RKO (cell line): ENCODE results near the gene ATF6B.
"Not testable (repeated sequence)": the region's sequence is repeated elsewhere in the genome, so short reads cannot be mapped to it uniquely, and the experiment has no call there.

Experiments
- DNase-seq: peaks from one replicate; pipeline ENCODE4 v3.0.0-alpha.2; 2016; ENCODE audit warnings: low spot score

Gene ATF6B

DNA sequence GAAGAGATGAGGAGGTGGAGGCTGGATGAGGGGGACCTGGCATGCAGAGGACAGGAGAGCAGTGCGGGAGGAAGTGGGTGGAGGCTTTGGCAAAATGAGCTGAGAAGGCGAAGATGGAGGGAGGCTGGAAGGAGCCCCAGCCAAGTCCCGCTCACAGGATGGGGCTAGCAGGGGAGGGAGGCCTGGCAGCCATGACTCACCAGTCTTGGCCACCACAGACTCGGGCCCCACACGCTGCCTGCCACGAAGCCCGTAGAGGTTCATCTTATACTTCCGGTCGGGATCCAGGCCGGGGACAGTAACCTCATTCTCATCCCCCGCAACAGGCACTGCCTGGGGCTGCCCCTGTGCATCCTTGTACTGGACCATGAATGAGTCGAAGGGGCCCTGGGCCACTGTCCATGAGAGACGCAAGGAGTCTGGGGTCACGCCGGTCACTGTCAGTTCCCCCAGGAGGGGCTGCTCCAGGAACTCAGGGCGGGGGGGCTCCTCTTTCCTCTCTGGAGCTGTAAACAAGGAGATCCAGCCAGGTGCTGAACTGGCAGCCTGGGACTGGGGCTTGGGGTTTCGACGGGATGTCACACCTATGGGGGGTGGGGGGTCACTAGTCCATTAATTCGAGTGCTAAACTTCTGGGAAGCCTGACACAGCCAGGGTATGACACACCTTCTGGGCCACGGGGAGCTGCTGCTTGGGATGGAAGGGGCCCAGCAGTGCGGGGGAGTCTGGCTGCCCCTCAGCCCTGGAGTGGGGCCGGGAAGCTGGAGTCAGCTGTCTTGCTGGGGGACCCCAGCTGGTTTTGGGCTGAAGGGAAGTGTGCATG is 46.7 kb downstream of the ATF6B start:
- DNase-seq: peak; percentile 48

DNA sequence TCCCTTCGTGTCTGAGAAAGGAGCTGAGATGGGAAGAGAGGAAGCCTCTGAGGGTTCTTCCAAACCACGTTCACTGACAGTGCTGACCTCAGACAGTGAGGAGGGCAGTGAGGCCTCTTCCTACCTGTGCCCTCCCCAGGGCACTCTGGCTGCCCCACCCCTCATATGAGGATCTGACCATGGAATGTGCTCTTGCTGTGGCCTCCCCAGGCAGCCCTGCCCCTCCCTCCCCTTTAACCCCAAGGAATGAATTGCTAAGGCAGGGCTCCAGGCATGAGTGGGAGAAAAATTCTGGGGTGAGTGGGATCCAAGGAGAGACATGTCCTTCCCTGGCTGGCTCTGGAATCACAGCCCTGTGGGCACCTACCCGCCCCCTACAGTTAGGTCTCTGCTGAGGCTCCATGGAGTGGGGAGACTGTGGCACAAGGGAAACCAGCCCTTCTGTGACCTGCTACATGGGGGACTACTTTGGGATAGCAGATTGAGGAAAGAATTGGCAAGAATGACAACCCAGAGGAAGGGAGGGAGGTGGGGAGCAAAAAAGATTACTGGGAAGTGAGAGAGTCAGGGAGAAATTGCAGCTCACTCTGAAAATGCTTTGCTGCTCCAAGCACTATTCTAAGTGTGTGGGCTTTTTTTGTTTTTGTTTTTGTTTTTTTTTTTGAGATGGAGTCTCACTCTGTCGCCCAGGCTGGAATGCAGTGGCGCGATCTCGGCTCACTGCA is 48.3 kb downstream of the ATF6B start:
- DNase-seq: no peak

GRCh38 chr6:32076321-32076809 is 51.7 kb downstream of the ATF6B start:
- DNase-seq: no peak

GRCh38 chr6:32075781-32076180 is 52.3 kb downstream of the ATF6B start:
- no peak for DNase-seq

DNA sequence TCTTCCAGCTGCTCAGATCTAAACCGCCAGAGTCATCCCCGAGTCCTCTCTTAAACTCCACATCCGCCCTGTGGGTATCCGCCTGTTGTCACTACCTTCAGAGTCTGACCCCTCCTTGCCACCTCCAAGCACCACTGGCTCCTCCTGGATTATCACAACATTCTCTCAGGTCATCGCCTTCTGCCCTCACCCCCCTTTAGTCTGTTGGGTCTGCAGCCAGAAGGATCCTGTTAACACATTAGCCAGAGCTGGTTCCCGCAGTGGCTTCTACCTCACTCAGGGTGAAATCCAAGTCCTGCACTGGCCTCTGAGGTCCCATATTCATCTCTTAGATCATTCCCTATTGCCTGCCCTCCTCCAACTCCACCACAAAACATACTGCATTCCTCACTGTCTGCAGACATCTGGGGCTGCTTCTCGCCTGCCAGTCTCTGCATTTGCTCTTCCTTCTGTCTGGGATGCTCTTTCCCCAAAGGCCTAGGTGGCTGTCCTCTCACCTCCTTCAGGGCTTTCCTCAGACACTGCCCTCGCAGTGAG is 53.0 kb downstream of the ATF6B start:
- no peak for DNase-seq

GRCh38 chr6:32073613-32074012 is 54.4 kb downstream of the ATF6B start:
- DNase-seq: no peak

DNA sequence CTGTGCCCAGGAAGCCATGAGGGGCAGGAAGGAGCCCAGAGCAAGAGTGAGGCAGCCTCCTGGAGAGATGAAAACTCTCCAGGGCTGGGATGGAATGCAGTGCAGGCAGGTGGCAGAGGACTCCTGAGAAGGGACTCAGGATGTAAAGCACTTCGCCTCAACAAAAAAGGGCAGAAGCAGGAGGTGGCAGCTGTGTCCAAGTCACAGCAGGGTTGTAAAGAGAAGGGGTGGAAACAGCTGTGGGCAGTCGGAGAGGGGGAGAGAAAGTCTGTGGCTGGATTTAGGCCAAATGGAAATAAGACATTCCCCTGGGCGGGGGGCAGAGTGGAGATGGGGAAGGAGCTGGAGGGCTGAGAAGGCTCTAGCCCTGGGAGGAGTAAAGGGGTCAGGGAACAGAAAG is 54.9 kb downstream of the ATF6B start:
- no peak for DNase-seq

- DNase-seq: no peak
Measured at GRCh38 chr6:32070814-32071543, 57.1 kb downstream of the ATF6B start.

- DNase-seq: no peak
Measured at GRCh38 chr6:32069878-32070515, 58.0 kb downstream of the ATF6B start.

- no peak for DNase-seq
Measured at GRCh38 chr6:32069460-32069859, 58.6 kb downstream of the ATF6B start.

DNA sequence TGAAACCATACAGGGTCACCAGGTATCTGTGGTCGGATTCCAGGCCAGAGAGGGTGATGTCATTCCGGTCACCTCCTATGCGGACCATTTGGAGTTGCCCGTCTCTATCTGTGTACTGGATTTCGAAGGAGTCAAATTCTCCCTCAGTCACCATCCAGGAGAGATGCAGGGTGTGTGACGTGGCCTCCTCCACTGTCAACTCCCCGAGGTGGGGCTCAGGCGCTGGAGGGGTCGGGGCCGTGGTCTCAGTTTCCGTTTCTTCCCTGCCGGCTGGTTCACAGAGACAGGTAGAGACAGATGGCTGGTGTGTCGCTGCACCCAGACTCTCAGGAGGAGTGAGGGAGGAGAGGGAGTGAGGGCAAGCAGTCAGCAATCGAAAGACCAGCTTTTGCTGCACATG is 59.2 kb downstream of the ATF6B start:
- DNase-seq: no peak

DNA sequence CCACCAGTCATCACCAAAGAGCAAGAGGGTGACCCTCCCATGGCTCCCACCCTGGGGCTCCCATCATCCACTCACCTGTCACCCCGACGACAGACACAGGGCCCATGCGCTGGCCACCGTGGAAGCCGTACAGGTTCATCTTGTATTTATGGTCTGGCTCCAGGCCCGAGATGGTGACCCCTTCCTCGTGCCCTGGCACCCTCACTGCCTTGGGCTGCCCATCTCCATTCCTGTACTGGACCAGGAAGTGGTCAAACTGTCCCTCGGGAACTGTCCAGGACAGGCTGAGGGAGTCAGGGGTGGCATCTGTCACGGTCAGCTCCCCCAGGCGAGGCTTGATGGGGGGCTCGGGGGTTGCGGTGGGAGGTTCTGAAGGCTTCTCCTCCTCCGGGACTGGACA is 59.7 kb downstream of the ATF6B start:
- DNase-seq: not testable (repeated sequence)

GRCh38 chr6:32067521-32067920 is 60.5 kb downstream of the ATF6B start:
- not testable (repeated sequence) for DNase-seq
